Retinal pigment epithelial cell (primary cell): ENCODE measurements around the gene ESPL1.

Experiments used
- DNase-seq: peaks from one replicate; pipeline ENCODE4 v3.0.0-alpha.2; 2010; ENCODE audit warnings: low read depth
- H3K4me3 ChIP-seq: 2 replicates; pipeline ENCODE4 v1.5.1; 2011; ENCODE audit warnings: mild to moderate bottlenecking, low read length, control low read depth, moderate library complexity
- TF ChIP-seq, protein P1 (sequence below): conservative IDR thresholded peaks from 2 replicates; pipeline ENCODE4 v1.5.1; 2011; ENCODE audit warnings: low read depth, low read length, control low read depth, inconsistent platforms

Gene ESPL1

DNA sequence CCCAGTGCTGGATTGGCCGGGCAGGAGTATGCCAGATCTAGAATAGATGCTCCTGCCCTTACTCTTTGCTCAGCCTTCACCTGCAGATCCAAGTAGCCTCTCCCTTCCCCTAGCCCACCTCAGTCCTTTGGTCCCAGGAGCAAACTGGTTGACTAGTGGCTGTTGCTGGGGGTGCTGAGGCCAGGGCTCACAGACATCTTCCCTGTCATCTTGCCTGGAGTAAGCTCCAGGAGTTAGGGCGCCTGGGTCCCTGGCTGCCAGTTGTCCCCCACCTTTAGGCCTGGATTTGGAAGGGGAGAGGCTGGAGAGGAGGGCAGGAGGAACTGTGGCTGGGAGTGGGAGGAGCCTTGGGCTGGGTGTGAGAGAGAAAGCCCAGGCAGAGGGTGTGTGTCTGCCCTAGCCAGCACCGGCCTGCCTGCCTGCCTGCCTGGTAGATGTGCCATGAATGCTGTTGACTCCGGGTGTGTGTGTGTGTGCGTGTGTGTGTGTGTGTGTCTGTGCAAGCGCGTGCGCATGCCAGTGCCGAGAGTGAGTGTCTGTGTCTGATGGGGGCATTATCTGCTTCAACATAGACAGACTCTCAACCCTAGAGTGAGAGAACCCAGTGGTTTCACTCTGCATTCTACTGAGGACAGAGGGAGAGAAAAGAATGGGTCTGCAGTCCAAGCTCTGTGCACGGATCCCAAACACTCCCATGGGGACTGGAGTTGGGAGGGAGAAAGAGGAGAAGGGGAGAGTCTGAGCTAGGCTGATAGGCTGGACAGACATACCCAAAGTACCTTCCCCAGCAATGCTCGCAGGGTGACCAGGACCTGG, 35.2 kb upstream of the ESPL1 start:
- H3K4me3 ChIP-seq, result peak overlapping the region; percentile 54
- no peak for DNase-seq
- TF ChIP-seq, protein P1, sequence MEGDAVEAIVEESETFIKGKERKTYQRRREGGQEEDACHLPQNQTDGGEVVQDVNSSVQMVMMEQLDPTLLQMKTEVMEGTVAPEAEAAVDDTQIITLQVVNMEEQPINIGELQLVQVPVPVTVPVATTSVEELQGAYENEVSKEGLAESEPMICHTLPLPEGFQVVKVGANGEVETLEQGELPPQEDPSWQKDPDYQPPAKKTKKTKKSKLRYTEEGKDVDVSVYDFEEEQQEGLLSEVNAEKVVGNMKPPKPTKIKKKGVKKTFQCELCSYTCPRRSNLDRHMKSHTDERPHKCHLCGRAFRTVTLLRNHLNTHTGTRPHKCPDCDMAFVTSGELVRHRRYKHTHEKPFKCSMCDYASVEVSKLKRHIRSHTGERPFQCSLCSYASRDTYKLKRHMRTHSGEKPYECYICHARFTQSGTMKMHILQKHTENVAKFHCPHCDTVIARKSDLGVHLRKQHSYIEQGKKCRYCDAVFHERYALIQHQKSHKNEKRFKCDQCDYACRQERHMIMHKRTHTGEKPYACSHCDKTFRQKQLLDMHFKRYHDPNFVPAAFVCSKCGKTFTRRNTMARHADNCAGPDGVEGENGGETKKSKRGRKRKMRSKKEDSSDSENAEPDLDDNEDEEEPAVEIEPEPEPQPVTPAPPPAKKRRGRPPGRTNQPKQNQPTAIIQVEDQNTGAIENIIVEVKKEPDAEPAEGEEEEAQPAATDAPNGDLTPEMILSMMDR, result no peak

DNA sequence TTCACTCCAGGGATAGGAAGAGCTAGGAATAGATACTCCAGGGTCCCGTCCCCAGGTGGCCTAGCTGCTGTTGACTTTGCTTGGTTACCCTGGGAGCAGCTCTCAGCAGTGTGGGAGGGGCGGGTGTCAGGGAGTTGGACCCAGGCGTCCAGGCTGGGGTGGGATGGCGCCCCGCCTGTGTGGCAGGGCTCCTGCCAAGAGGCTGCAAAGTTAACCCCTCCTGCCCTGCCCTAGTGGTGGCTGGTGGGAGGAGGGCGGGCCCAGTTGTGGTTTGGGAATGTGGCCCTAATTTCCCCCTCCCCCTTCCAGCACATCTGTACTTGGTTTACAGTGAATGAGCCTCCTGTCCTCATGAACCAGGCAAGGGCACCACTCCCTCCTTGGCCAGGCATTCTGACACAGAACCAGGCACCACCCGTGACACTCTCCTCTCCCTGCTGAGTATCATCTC, 34.4 kb upstream of the ESPL1 start:
- DNase-seq, result no peak
- H3K4me3 ChIP-seq, result no peak overlapping the region
- TF ChIP-seq, protein P1, result no peak

DNA sequence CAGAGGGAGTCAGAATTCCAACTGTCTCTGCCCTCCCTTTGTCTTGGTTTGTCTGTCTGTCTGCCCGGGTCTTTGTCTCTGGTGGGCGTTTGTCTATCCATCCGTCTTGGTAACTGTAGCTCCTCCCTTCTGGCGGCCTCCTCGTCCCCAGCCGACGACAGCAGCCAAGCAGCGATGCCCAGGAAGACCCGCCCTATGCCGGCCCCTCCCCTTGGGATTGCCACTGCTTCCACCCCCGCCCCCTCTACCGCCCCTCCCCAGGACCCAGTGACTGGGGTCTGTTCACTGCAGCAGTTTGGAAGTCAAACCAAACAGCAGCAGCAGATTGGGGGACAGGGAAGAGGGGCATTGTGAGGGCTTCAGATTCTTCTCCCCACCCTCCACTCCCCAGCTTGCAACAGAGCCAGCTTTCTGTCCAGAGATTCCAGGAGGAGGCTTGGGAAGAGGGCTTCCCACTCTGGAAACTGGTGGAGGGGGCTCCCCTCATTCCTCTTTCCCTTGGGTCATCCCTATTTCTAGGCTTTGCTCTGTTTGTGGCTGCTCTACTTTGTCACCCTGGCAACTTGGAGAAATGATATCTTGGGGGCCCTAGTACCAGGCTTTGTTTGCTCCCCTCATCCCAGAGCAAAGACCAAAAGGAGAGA, 33.7 kb upstream of the ESPL1 start:
- DNase-seq, result no peak
- no peak overlapping the region for H3K4me3 ChIP-seq
- TF ChIP-seq, protein P1, result no peak

DNA sequence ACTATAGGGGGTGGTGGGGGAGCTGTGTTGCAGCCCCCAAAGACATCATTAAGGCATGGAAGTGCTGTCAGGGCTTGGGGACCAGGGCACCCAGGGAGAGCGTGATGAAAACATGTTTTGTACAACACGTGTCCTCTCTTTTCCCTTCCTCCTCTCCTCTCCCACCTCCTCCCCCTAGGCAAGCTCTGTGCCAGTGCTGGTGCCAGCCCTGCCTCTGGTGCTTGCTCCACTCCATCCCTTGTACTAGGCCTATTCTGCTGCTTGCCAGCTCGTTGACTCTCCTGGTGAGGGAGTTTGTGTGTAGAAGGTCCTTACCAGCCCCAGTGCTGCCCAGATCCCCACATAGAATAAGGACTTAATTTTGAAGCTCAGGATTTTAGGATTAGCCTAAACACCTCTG, 32.9 kb upstream of the ESPL1 start:
- TF ChIP-seq, protein P1, result no peak
- no peak overlapping the region for H3K4me3 ChIP-seq

DNA sequence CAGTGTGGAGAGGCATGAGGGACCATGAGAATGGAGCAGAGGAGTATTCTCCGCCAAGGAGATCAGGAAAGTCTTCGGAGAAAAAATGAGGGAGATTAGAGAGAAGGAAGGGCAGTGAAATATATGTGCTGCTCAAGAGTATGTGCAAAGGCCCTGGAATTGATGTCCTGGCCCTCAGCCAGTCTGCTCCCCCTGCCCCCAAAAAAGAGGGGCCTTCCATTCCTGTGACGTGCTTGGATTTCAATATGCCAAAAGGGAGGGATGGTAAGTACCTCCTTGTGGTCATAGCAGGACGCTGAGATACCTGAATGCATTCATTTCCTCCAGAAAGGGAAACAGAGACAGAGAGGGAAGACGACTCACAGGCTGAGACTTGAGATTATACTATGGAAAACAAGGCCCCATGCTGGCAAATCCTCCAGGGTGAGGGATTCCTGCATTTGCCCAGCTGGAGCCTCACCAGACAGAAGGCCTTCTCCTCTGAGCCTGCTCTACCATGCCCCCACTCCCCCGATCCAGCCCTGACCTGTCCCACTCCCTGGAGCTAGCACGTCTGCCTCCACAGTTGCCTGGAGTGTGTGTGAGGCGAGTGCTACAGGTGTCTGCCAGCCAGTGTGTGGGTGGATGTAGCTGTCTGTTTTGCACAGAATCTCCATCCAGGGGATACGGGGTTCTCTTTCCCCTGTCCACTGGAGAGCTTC, 32.2 kb upstream of the ESPL1 start:
- TF ChIP-seq, protein P1, result no peak
- DNase-seq, result no peak
- no peak overlapping the region for H3K4me3 ChIP-seq

More for the DNA sequence above, 32.9 kb upstream of the ESPL1 start:
- no peak for DNase-seq

DNA sequence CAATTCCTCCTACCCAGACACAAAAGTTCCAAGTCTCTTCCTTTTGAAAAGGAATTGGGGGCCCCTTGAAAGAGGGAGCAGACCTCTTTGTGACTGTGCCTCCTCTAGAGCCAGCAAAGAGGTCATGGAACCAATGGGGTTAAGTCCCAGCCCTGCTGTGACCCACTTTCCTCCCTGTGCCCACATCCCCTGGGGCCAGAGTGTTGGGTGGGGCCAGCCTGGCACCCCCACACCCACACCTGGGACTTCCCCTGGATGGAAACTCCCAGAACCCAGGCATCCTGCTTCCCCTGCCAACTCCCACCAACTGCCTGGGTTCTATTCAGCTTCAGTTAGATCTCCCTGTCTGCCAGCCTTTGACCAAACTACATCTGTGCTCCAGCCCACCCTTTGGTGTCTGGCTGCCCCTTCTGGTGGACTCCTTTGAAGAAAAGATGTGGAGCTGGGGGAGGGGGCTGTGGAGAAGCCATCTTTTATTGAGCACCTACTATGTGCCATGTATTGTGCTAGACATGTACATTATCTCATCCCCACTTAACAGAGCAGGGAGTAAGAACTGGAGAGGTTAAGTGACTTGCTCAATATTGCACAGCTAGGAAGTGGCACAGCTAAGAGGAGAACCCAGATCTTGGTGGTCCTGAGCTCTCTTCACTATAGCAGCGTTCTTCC, 31.5 kb upstream of the ESPL1 start:
- TF ChIP-seq, protein P1, result no peak
- no peak for DNase-seq
- H3K4me3 ChIP-seq, result no peak overlapping the region
